ENCODE measurements around the gene TUBA3D. TPM values are rescaled to one million over a fixed set of nuclear protein-coding genes. Genes with fewer than 3 reads are reported as not detected.

The TUBA3D gene
- total and polyA plus RNA-seq, 9 of the 15 experiments (the other 6 are each of a cell fraction or from before 2014, with no cell fraction given), result not detected

DNA sequence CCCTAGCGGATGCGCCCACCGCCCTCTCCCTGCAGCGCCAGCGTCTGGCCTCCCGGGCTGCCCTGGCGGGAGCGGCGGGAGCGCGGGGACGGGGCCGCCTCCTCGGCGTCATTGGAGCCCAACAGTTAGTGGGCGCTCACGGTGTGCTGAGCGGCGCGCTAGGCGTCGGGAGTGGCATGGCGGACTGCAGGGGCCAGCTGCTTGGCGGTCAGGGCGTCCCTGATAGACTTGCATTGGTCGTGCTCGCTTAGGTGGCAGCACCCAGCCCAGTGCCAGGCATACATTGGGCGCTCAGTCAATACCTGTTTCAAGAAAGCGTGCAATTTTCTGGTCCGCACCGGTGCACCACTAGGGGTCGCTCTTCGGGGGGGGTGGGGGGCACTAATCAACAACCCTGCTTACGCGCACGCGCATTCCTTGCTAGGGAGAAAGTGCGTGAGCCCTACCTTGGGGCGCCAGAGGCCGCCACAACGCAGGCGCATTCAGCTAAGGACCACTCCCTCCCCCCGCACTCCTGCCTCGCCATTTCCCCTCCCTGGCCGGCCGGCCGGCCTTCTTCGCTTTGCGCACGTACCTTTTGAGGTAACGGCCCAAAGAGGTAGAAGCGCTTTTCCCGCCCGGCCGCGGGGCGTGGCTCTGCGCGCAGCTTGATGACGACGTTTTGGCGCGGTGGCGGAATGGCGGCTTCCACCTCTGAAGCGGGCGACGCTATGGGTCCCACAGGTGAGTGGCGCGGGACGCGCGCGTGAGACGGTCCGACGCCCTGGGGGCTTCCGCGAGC, 16.7 kb downstream of the TUBA3D start (continued):
- TF ChIP-seq, protein P1, sequence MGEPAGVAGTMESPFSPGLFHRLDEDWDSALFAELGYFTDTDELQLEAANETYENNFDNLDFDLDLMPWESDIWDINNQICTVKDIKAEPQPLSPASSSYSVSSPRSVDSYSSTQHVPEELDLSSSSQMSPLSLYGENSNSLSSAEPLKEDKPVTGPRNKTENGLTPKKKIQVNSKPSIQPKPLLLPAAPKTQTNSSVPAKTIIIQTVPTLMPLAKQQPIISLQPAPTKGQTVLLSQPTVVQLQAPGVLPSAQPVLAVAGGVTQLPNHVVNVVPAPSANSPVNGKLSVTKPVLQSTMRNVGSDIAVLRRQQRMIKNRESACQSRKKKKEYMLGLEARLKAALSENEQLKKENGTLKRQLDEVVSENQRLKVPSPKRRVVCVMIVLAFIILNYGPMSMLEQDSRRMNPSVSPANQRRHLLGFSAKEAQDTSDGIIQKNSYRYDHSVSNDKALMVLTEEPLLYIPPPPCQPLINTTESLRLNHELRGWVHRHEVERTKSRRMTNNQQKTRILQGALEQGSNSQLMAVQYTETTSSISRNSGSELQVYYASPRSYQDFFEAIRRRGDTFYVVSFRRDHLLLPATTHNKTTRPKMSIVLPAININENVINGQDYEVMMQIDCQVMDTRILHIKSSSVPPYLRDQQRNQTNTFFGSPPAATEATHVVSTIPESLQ (CRISPR knock-in tag; IDR thresholded peaks at IDR 0.05), result no peak
- TF ChIP-seq TFAM (CRISPR knock-in tag; conservative IDR thresholded peaks at IDR 0.05), result no peak
- no peak for TF ChIP-seq MAFK (IDR thresholded peaks at IDR 0.05; ENCODE audit: low read length)
- TF ChIP-seq SMARCA4 (IDR thresholded peaks at IDR 0.05), result 0 out of 2 replicates have a peak, but pooled peaks have one; percentile 32
- peak; percentile 71 for TF ChIP-seq FIP1L1 (IDR thresholded peaks at IDR 0.05; ENCODE audit: low read depth, low read length, poor library complexity, severe bottlenecking)
- no peak for TF ChIP-seq ZFP1 (CRISPR knock-in tag; IDR thresholded peaks at IDR 0.05)
- no peak for TF ChIP-seq ZNF311 (CRISPR knock-in tag; IDR thresholded peaks at IDR 0.05)
- TF ChIP-seq ELF2 (CRISPR knock-in tag; IDR thresholded peaks at IDR 0.05), result no peak
- no peak for TF ChIP-seq JUNB (CRISPR knock-in tag; conservative IDR thresholded peaks at IDR 0.05)
- no peak for TF ChIP-seq SRSF7 (optimal IDR thresholded peaks at IDR 0.05; ENCODE audit: low read depth, low read length)
- peak; percentile 43 for TF ChIP-seq PML (IDR thresholded peaks at IDR 0.05; ENCODE audit: low read length)
- TF ChIP-seq IRF2 (CRISPR knock-in tag; IDR thresholded peaks at IDR 0.05), result 0 out of 2 replicates have a peak, but pooled peaks have one; percentile 32
- TF ChIP-seq, protein P2, sequence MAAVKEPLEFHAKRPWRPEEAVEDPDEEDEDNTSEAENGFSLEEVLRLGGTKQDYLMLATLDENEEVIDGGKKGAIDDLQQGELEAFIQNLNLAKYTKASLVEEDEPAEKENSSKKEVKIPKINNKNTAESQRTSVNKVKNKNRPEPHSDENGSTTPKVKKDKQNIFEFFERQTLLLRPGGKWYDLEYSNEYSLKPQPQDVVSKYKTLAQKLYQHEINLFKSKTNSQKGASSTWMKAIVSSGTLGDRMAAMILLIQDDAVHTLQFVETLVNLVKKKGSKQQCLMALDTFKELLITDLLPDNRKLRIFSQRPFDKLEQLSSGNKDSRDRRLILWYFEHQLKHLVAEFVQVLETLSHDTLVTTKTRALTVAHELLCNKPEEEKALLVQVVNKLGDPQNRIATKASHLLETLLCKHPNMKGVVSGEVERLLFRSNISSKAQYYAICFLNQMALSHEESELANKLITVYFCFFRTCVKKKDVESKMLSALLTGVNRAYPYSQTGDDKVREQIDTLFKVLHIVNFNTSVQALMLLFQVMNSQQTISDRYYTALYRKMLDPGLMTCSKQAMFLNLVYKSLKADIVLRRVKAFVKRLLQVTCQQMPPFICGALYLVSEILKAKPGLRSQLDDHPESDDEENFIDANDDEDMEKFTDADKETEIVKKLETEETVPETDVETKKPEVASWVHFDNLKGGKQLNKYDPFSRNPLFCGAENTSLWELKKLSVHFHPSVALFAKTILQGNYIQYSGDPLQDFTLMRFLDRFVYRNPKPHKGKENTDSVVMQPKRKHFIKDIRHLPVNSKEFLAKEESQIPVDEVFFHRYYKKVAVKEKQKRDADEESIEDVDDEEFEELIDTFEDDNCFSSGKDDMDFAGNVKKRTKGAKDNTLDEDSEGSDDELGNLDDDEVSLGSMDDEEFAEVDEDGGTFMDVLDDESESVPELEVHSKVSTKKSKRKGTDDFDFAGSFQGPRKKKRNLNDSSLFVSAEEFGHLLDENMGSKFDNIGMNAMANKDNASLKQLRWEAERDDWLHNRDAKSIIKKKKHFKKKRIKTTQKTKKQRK (IDR thresholded peaks at IDR 0.05; ENCODE audit: borderline replicate concordance, low read depth, low read length), result no peak
- TF ChIP-seq NCOA6 (IDR thresholded peaks at IDR 0.05), result no peak
- TF ChIP-seq, protein P3, sequence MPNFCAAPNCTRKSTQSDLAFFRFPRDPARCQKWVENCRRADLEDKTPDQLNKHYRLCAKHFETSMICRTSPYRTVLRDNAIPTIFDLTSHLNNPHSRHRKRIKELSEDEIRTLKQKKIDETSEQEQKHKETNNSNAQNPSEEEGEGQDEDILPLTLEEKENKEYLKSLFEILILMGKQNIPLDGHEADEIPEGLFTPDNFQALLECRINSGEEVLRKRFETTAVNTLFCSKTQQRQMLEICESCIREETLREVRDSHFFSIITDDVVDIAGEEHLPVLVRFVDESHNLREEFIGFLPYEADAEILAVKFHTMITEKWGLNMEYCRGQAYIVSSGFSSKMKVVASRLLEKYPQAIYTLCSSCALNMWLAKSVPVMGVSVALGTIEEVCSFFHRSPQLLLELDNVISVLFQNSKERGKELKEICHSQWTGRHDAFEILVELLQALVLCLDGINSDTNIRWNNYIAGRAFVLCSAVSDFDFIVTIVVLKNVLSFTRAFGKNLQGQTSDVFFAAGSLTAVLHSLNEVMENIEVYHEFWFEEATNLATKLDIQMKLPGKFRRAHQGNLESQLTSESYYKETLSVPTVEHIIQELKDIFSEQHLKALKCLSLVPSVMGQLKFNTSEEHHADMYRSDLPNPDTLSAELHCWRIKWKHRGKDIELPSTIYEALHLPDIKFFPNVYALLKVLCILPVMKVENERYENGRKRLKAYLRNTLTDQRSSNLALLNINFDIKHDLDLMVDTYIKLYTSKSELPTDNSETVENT (CRISPR knock-in tag; IDR thresholded peaks at IDR 0.05), result peak; percentile 37; the same call in 1 of the 2 replicates
- peak; percentile 90 for TF ChIP-seq ATF1 (CRISPR knock-in tag; IDR thresholded peaks at IDR 0.05)
- peak; percentile 97 for TF ChIP-seq ATF1 (tag; IDR thresholded peaks at IDR 0.05)
- TF ChIP-seq ZNF778 (CRISPR knock-in tag; IDR thresholded peaks at IDR 0.05), result no peak
- no peak for TF ChIP-seq JUN (IDR thresholded peaks at IDR 0.05; ENCODE audit: borderline replicate concordance, low read depth, low read length)
- TF ChIP-seq JUN (CRISPR knock-in tag; IDR thresholded peaks at IDR 0.05; ENCODE audit: borderline replicate concordance), result no peak; the same call in 1 of the 2 replicates
- TF ChIP-seq SMAD1 (IDR thresholded peaks at IDR 0.05; ENCODE audit: low read depth, low read length, partially characterized antibody), result peak; percentile 40
- TF ChIP-seq PURB (CRISPR knock-in tag; IDR thresholded peaks at IDR 0.05; ENCODE audit: low read depth), result no peak
- peak; percentile 72; the same call in 1 of the 2 replicates for TF ChIP-seq NR3C1 (CRISPR knock-in tag; IDR thresholded peaks at IDR 0.05)

Measured in K562 (cell line).